ENCODE measurements around the gene KRT6B.
"Not testable (repeated sequence)": the region's sequence is repeated elsewhere in the genome, so short reads cannot be mapped to it uniquely, and the experiment has no call there.

- not testable (repeated sequence) for TF ChIP-seq POLR2A, POLR2AphosphoS5, CTCF (IDR thresholded peaks at IDR 0.05)
These were observed 4.8 kb downstream of the KRT6B start for GRCh38 chr12:52447196-52447595.

Measured in sigmoid colon (tissue), 4 donors.